ENCODE results near the gene TM4SF5. TPM values are rescaled to one million over a fixed set of nuclear protein-coding genes. Genes with fewer than 3 reads are reported as not detected.
A peak's percentile ranks its signal among the peaks of the same experiment; 100 is the strongest.

Gene TM4SF5
- total and polyA plus RNA-seq, 4 donors, result 18.4 TPM; not detected in 3

DNA sequence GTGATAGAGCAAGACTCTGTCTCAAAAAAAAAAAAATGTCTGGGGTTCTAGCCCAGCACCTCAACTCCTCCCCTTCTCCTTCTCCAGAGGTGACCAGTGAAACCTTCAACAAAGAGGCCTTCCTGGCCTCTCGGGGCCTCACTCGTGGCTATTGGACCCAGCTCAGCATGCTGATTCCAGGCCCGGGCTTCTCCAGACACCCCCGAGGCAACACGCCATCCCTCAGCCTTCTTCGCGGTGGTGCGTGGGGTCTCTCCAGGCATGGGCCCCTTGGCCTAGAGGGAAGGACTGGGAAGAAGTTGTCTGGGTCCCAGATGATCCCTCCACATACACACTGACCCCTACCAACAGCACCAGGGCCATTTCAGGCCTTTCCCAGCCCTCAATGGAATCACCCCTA, 28.5 kb upstream of the TM4SF5 start:
- DNase-seq (no peak), ATAC-seq (ENCODE audit: low FRiP score) (no peak)
- no peaks in the 10 kb centered on the region for H3K4me1 ChIP-seq (ENCODE audit: control insufficient read depth in 1 of 2, insufficient read depth in 2 of 2, low read length in 2 of 2)
- no peaks in the 10 kb centered on the region for H3K9me3 ChIP-seq (ENCODE audit: control insufficient read depth, low read length)
- H3K36me3 ChIP-seq (ENCODE audit: control insufficient read depth in 1 of 2, insufficient read depth in 2 of 2, low read length in 1 of 2), result no peaks in the 10 kb centered on the region
- intact Hi-C loops (cut with DNase I), result no loop called here
- no peak overlapping the region for H3K4me3 ChIP-seq (ENCODE audit: low read length in 2 of 2)
- 95 to 98% methylated on average over 8 of the region's 8 CpGs for WGBS, 2 donors
- H3K27me3 ChIP-seq (ENCODE audit: control insufficient read depth in 1 of 2, insufficient read depth in 2 of 2, low read length in 1 of 2), result no peaks in the 10 kb centered on the region
- H3K27ac ChIP-seq (ENCODE audit: low read depth in 1 of 2, low read length in 2 of 2), result no peak overlapping the region

- Histone ChIP-seq H3K36me3 (ENCODE audit: control insufficient read depth in 1 of 2, insufficient read depth in 2 of 2, low read length in 1 of 2) (no peaks in the 10 kb centered on the region), H3K27me3 (ENCODE audit: control insufficient read depth in 1 of 2, insufficient read depth in 2 of 2, low read length in 1 of 2) (no peaks in the 10 kb centered on the region), H3K27ac (ENCODE audit: low read depth in 1 of 2, low read length in 2 of 2) (no peak overlapping the region), H3K9me3 (ENCODE audit: control insufficient read depth, low read length) (no peaks in the 10 kb centered on the region), H3K4me3 (ENCODE audit: low read length in 2 of 2) (no peak overlapping the region), H3K4me1 (ENCODE audit: control insufficient read depth in 1 of 2, insufficient read depth in 2 of 2, low read length in 2 of 2) (no peaks in the 10 kb centered on the region)
- 89 to 91% methylated on average over 9 of the region's 9 CpGs for WGBS, 2 donors
- ATAC-seq (ENCODE audit: low FRiP score), result no peak
- intact Hi-C loops (cut with DNase I), result no loop called here
- no peak for DNase-seq
Measured at GRCh38 chr17:4743898-4744297, 27.8 kb upstream of the TM4SF5 start.

DNA sequence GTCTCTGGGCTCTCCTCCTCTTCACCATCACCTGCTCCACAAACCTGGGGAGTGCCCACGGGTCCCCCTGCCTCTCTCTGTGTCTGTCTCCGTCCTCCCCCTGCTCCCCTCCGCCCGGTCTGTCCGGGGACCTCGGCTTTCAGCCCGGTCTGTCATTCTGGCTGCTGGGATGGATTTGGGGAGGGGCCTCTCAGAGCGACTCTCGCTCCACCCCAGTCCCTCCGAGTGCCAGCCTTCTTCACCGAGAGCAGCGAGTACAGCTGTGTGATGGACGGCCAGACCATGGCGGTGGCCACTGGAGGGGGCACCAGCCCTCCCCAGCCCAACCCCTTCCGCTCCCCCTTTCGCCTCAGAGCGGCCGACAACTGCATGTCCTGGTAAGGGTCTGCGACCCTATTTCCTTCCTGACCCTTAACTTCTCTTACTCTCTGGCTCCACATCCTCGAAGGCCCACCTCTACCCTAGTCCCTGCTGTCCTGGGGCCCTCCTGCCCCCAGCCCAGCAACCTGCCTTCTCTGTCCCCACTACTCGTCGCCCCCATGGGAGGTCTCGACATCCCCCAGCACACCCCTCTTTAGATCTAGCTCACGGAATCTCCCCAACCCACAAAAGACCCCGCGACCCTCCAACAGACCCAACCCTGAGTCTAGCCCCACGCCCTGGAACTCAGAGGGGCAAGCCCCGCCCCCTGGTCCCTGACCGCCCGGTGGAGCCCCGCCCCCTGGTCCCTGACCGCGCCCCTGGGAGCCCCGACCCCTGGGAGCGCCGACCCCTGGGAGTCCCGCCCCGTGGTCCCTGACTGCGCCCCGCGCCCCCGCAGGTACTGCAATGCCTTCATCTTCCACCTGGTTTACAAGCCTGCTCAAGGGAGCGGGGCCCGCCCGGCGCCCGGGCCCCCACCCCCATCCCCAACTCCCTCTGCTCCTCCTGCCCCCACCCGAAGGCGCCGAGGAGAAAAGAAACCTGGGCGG, 26.4 kb upstream of the TM4SF5 start:
- no peaks in the 10 kb centered on the region for H3K4me1 ChIP-seq (ENCODE audit: control insufficient read depth in 1 of 2, insufficient read depth in 2 of 2, low read length in 2 of 2)
- H3K27ac ChIP-seq (ENCODE audit: low read depth in 1 of 2, low read length in 2 of 2), result no peak overlapping the region
- ATAC-seq (ENCODE audit: low FRiP score) (no peak), DNase-seq (peak in 1 of 2 donors; percentile 50)
- H3K9me3 ChIP-seq (ENCODE audit: control insufficient read depth, low read length), result no peaks in the 10 kb centered on the region
- intact Hi-C loops (cut with DNase I), result no loop called here
- no peaks in the 10 kb centered on the region for H3K36me3 ChIP-seq (ENCODE audit: control insufficient read depth in 1 of 2, insufficient read depth in 2 of 2, low read length in 1 of 2)
- 6% methylated on average over 39 to 51 of the region's 51 CpGs for WGBS, 2 donors
- no peaks in the 10 kb centered on the region for H3K27me3 ChIP-seq (ENCODE audit: control insufficient read depth in 1 of 2, insufficient read depth in 2 of 2, low read length in 1 of 2)
- H3K4me3 ChIP-seq (ENCODE audit: low read length in 2 of 2), result no peak overlapping the region

GRCh38 chr17:4747847-4748246, 23.8 kb upstream of the TM4SF5 start:
- no peaks in the 10 kb centered on the region for H3K27me3 ChIP-seq (ENCODE audit: control insufficient read depth in 1 of 2, insufficient read depth in 2 of 2, low read length in 1 of 2)
- DNase-seq (peak in 1 of 2 donors; percentile 61), ATAC-seq (ENCODE audit: low FRiP score) (peak; percentile 54)
- no peaks in the 10 kb centered on the region for H3K9me3 ChIP-seq (ENCODE audit: control insufficient read depth, low read length)
- H3K4me3 ChIP-seq (ENCODE audit: low read length in 2 of 2), result no peak overlapping the region
- H3K27ac ChIP-seq (ENCODE audit: low read depth in 1 of 2, low read length in 2 of 2), result no peak overlapping the region
- WGBS, 2 donors, result 3 to 4% methylated on average over 5 of the region's 5 CpGs
- intact Hi-C loops (cut with DNase I), result no loop called here
- no peaks in the 10 kb centered on the region for H3K36me3 ChIP-seq (ENCODE audit: control insufficient read depth in 1 of 2, insufficient read depth in 2 of 2, low read length in 1 of 2)
- no peaks in the 10 kb centered on the region for H3K4me1 ChIP-seq (ENCODE audit: control insufficient read depth in 1 of 2, insufficient read depth in 2 of 2, low read length in 2 of 2)

- no peak overlapping the region for H3K27ac ChIP-seq (ENCODE audit: low read depth in 1 of 2, low read length in 2 of 2)
- WGBS, 2 donors, result 57% methylated on average over 4 of the region's 4 CpGs
- no peak overlapping the region for H3K4me3 ChIP-seq (ENCODE audit: low read length in 2 of 2)
- H3K4me1 ChIP-seq (ENCODE audit: control insufficient read depth in 1 of 2, insufficient read depth in 2 of 2, low read length in 2 of 2), result no peaks in the 10 kb centered on the region
- no peaks in the 10 kb centered on the region for H3K36me3 ChIP-seq (ENCODE audit: control insufficient read depth in 1 of 2, insufficient read depth in 2 of 2, low read length in 1 of 2)
- intact Hi-C loops (cut with DNase I), result no loop called here
- ATAC-seq (ENCODE audit: low FRiP score) (no peak), DNase-seq (peak in 1 of 2 donors; percentile 34)
- no peaks in the 10 kb centered on the region for H3K27me3 ChIP-seq (ENCODE audit: control insufficient read depth in 1 of 2, insufficient read depth in 2 of 2, low read length in 1 of 2)
- no peaks in the 10 kb centered on the region for H3K9me3 ChIP-seq (ENCODE audit: control insufficient read depth, low read length)
Measured at GRCh38 chr17:4748686-4749085, 23.0 kb upstream of the TM4SF5 start.

DNA sequence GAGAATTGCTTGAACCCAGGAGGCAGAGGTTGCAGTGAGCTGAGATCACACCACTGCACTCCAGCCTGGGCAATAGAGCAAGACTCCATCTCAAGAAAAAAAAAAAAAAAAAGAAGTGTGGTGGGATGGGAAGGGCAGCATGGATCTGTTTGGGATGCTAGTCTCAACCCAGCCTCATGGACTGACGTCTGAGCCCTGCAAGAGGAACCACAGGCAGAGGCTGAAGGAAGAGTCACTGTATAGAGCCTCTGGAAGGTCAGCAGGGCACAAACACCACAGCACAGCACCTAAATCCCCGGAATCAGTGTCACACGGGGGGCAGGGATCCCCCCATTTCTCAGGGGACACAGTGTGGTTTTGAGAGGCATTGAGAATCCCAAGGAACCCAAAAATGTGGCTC, 21.1 kb upstream of the TM4SF5 start:
- Histone ChIP-seq H3K4me3 (ENCODE audit: low read length in 2 of 2) (no peak overlapping the region), H3K27ac (ENCODE audit: low read depth in 1 of 2, low read length in 2 of 2) (no peak overlapping the region), H3K9me3 (ENCODE audit: control insufficient read depth, low read length) (no peaks in the 10 kb centered on the region), H3K27me3 (ENCODE audit: control insufficient read depth in 1 of 2, insufficient read depth in 2 of 2, low read length in 1 of 2) (no peaks in the 10 kb centered on the region), H3K4me1 (ENCODE audit: control insufficient read depth in 1 of 2, insufficient read depth in 2 of 2, low read length in 2 of 2) (no peaks in the 10 kb centered on the region), H3K36me3 (ENCODE audit: control insufficient read depth in 1 of 2, insufficient read depth in 2 of 2, low read length in 1 of 2) (no peaks in the 10 kb centered on the region)
- ATAC-seq (ENCODE audit: low FRiP score) (no peak), DNase-seq (peak; percentile 26 to 49)
- intact Hi-C loops (cut with DNase I), result no loop called here
- 35 to 40% methylated on average over 3 of the region's 3 CpGs for WGBS, 2 donors

DNA sequence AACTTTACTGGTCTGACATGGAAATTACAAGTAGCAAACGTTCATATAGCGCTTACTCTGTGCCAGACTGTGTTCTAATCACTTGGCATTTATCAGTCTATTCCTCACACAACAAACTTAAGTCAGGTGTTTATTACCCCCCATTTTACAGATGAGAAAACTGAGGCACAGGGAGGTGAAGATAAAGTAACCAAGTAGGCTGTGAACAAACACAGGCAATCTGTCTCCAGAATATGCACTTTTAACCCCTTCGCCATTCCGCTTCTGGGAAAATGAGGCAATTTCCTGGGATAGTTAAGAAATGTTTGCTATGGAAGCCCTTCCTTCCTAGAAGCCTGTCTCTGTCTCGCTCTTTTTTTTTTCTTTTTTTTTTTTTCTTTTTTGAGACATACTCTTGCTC, 19.8 kb upstream of the TM4SF5 start:
- no peaks in the 10 kb centered on the region for H3K4me1 ChIP-seq (ENCODE audit: control insufficient read depth in 1 of 2, insufficient read depth in 2 of 2, low read length in 2 of 2)
- H3K27me3 ChIP-seq (ENCODE audit: control insufficient read depth in 1 of 2, insufficient read depth in 2 of 2, low read length in 1 of 2), result no peaks in the 10 kb centered on the region
- no peak overlapping the region for H3K4me3 ChIP-seq (ENCODE audit: low read length in 2 of 2)
- peak in 1 of 2 donors; percentile 1 for DNase-seq
- 61 to 66% methylated on average over 5 of the region's 5 CpGs for WGBS, 2 donors
- no peaks in the 10 kb centered on the region for H3K36me3 ChIP-seq (ENCODE audit: control insufficient read depth in 1 of 2, insufficient read depth in 2 of 2, low read length in 1 of 2)
- no peak overlapping the region for H3K27ac ChIP-seq (ENCODE audit: low read depth in 1 of 2, low read length in 2 of 2)
- no peak for ATAC-seq (ENCODE audit: low FRiP score)
- H3K9me3 ChIP-seq (ENCODE audit: control insufficient read depth, low read length), result no peaks in the 10 kb centered on the region
- intact Hi-C loops (cut with DNase I), result no loop called here

DNA sequence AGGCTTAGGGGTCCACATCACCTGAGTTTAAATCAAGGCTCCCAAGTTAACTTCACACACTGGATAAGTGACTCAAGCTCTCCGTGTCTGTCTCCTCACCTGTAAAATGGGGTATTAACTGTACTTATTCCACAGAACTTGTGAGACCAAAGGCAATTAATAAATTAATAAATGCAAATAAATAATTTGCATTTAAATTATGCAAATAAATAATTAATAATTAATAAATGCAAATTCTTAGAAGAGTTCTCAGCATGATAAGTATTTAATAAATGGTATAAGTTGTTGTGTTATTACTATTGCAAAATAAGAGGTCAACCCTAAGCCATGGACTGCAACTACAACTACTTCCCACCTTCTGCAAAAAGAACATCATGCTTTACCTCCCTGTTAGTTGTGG, 18.3 kb upstream of the TM4SF5 start:
- WGBS, 2 donors, result 82 to 87% methylated on average over 1 of the region's 1 CpG
- intact Hi-C loops (cut with DNase I), result no loop called here
- H3K27ac ChIP-seq (ENCODE audit: low read depth in 1 of 2, low read length in 2 of 2), result no peak overlapping the region

DNA sequence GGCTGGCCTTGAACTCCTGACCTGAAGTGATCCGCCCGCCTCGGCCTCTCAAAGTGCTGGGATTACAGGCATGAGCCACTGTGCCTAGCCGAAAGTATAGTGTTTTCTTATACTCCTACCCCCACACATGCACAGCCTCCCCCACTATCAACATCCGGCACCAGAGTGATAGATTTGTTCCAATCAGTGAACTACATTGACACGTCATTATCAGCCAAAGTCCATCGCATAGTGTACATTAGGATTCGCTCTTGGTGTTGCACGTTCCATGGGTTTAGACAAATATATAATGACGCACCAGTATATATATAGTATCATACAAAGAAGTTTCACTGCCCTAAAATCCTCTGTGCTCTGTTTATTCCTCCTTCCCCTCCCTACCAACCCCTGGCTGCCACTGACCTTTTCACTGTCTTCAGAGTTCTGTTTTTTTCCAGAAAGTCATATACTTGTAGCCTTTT, 11.9 kb upstream of the TM4SF5 start:
- no peaks in the 10 kb centered on the region for H3K36me3 ChIP-seq (ENCODE audit: control insufficient read depth in 1 of 2, insufficient read depth in 2 of 2, low read length in 1 of 2)
- ATAC-seq (ENCODE audit: low FRiP score), result no peak
- no peak overlapping the region for H3K27ac ChIP-seq (ENCODE audit: low read depth in 1 of 2, low read length in 2 of 2)
- H3K9me3 ChIP-seq (ENCODE audit: control insufficient read depth, low read length), result no peaks in the 10 kb centered on the region
- H3K4me3 ChIP-seq (ENCODE audit: low read length in 2 of 2), result no peak overlapping the region
- DNase-seq, result peak in 1 of 2 donors; percentile 23
- 79 to 82% methylated on average over 10 of the region's 10 CpGs for WGBS, 2 donors
- no peaks in the 10 kb centered on the region for H3K4me1 ChIP-seq (ENCODE audit: control insufficient read depth in 1 of 2, insufficient read depth in 2 of 2, low read length in 2 of 2)
- H3K27me3 ChIP-seq (ENCODE audit: control insufficient read depth in 1 of 2, insufficient read depth in 2 of 2, low read length in 1 of 2), result no peaks in the 10 kb centered on the region
- intact Hi-C loops (cut with DNase I), result no loop called here

More for the DNA sequence above, 18.3 kb upstream of the TM4SF5 start:
- Histone ChIP-seq H3K4me3 (ENCODE audit: low read length in 2 of 2) (no peak overlapping the region), H3K27me3 (ENCODE audit: control insufficient read depth in 1 of 2, insufficient read depth in 2 of 2, low read length in 1 of 2) (no peaks in the 10 kb centered on the region), H3K36me3 (ENCODE audit: control insufficient read depth in 1 of 2, insufficient read depth in 2 of 2, low read length in 1 of 2) (no peaks in the 10 kb centered on the region), H3K4me1 (ENCODE audit: control insufficient read depth in 1 of 2, insufficient read depth in 2 of 2, low read length in 2 of 2) (no peaks in the 10 kb centered on the region), H3K9me3 (ENCODE audit: control insufficient read depth, low read length) (no peaks in the 10 kb centered on the region)
- no peak for ATAC-seq (ENCODE audit: low FRiP score)
- DNase-seq, result no peak
